ENCODE results near the gene GAPT. TPM values are rescaled to one million over a fixed set of nuclear protein-coding genes. Genes with fewer than 3 reads are reported as not detected.

Gene GAPT
- total and polyA plus RNA-seq, 4 donors = 0.17 to 2.5 (median 0.94) TPM

GRCh38 chr5:58490402-58491050 lies 709 bp upstream of the GAPT start:
- Histone ChIP-seq H3K9ac (ENCODE audit: low read depth in 1 of 2, low read length in 2 of 2) (no peak overlapping the region), H3K4me3 (ENCODE audit: low read depth in 1 of 3, low read length in 3 of 3) (no peak overlapping the region), H3K27ac (ENCODE audit: low read depth in 1 of 2, low read length in 2 of 2) (no peak overlapping the region), H3K9me3 (ENCODE audit: control insufficient read depth in 4 of 4, low read length in 3 of 4) (no peaks in the 10 kb centered on the region), H3K27me3 (ENCODE audit: control insufficient read depth in 4 of 4, insufficient read depth in 4 of 4, low read length in 3 of 4) (no peaks in the 10 kb centered on the region), H3K4me1 (ENCODE audit: control insufficient read depth in 4 of 4, insufficient read depth in 4 of 4, low read length in 3 of 4) (no peaks in the 10 kb centered on the region), H3K36me3 (ENCODE audit: control insufficient read depth in 4 of 4, insufficient read depth in 3 of 4, low read depth in 1 of 4, low read length in 3 of 4) (no peaks in the 10 kb centered on the region)
- TF ChIP-seq HNF4A (conservative IDR thresholded peaks at IDR 0.05) = no peak
- TF ChIP-seq MAX (IDR thresholded peaks at IDR 0.05) = no peak
- TF ChIP-seq GABPA (IDR thresholded peaks at IDR 0.05 in 1 of 2, conservative IDR thresholded peaks at IDR 0.05 in 1 of 2) = no peak
- TF ChIP-seq FOXA1 (IDR thresholded peaks at IDR 0.05) = no peak
- no peak for TF ChIP-seq JUND (IDR thresholded peaks at IDR 0.05)
- no peak for TF ChIP-seq RXRA (IDR thresholded peaks at IDR 0.05)
- TF ChIP-seq SP1 (IDR thresholded peaks at IDR 0.05) = no peak
- no peak for DNase-seq (ENCODE audit: low spot score)
- WGBS = 65% methylated on average over 4 of the region's 4 CpGs

- Histone ChIP-seq H3K4me1 (ENCODE audit: control insufficient read depth in 4 of 4, insufficient read depth in 4 of 4, low read length in 3 of 4) (no peaks in the 10 kb centered on the region), H3K4me3 (ENCODE audit: low read depth in 1 of 3, low read length in 3 of 3) (no peak overlapping the region), H3K27me3 (ENCODE audit: control insufficient read depth in 4 of 4, insufficient read depth in 4 of 4, low read length in 3 of 4) (no peaks in the 10 kb centered on the region), H3K9me3 (ENCODE audit: control insufficient read depth in 4 of 4, low read length in 3 of 4) (no peaks in the 10 kb centered on the region), H3K36me3 (ENCODE audit: control insufficient read depth in 4 of 4, insufficient read depth in 3 of 4, low read depth in 1 of 4, low read length in 3 of 4) (no peaks in the 10 kb centered on the region), H3K27ac (ENCODE audit: low read depth in 1 of 2, low read length in 2 of 2) (no peak overlapping the region), H3K9ac (ENCODE audit: low read depth in 1 of 2, low read length in 2 of 2) (no peak overlapping the region)
- DNase-seq (ENCODE audit: low spot score) = no peak
- TF ChIP-seq HNF4G (IDR thresholded peaks at IDR 0.05) (no peak), RAD21 (IDR thresholded peaks at IDR 0.05) (no peak), GABPA (IDR thresholded peaks at IDR 0.05 in 1 of 2, conservative IDR thresholded peaks at IDR 0.05 in 1 of 2) (no peak), FOXA1 (IDR thresholded peaks at IDR 0.05) (no peak), RXRA (IDR thresholded peaks at IDR 0.05) (no peak), SP1 (IDR thresholded peaks at IDR 0.05) (no peak), REST (IDR thresholded peaks at IDR 0.05) (no peak), NR2F2 (IDR thresholded peaks at IDR 0.05) (no peak), YY1 (IDR thresholded peaks at IDR 0.05) (no peak), MAX (IDR thresholded peaks at IDR 0.05) (no peak), FOXA2 (IDR thresholded peaks at IDR 0.05) (no peak), JUND (IDR thresholded peaks at IDR 0.05) (no peak)
- TF ChIP-seq, protein P1, sequence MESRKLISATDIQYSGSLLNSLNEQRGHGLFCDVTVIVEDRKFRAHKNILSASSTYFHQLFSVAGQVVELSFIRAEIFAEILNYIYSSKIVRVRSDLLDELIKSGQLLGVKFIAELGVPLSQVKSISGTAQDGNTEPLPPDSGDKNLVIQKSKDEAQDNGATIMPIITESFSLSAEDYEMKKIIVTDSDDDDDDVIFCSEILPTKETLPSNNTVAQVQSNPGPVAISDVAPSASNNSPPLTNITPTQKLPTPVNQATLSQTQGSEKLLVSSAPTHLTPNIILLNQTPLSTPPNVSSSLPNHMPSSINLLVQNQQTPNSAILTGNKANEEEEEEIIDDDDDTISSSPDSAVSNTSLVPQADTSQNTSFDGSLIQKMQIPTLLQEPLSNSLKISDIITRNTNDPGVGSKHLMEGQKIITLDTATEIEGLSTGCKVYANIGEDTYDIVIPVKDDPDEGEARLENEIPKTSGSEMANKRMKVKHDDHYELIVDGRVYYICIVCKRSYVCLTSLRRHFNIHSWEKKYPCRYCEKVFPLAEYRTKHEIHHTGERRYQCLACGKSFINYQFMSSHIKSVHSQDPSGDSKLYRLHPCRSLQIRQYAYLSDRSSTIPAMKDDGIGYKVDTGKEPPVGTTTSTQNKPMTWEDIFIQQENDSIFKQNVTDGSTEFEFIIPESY (IDR thresholded peaks at IDR 0.05) = no peak
- TF ChIP-seq, protein P2, sequence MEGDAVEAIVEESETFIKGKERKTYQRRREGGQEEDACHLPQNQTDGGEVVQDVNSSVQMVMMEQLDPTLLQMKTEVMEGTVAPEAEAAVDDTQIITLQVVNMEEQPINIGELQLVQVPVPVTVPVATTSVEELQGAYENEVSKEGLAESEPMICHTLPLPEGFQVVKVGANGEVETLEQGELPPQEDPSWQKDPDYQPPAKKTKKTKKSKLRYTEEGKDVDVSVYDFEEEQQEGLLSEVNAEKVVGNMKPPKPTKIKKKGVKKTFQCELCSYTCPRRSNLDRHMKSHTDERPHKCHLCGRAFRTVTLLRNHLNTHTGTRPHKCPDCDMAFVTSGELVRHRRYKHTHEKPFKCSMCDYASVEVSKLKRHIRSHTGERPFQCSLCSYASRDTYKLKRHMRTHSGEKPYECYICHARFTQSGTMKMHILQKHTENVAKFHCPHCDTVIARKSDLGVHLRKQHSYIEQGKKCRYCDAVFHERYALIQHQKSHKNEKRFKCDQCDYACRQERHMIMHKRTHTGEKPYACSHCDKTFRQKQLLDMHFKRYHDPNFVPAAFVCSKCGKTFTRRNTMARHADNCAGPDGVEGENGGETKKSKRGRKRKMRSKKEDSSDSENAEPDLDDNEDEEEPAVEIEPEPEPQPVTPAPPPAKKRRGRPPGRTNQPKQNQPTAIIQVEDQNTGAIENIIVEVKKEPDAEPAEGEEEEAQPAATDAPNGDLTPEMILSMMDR (IDR thresholded peaks at IDR 0.05; ENCODE audit: low read depth, low read length, missing input control) = no peak
These were observed 1.9 kb downstream of the GAPT start for GRCh38 chr5:58493141-58493540.
